ENCODE measurements around the gene ZC3HAV1.
"Not testable (repeated sequence)": the region's sequence is repeated elsewhere in the genome, so short reads cannot be mapped to it uniquely, and the experiment has no call there.

- not testable (repeated sequence) for TF ChIP-seq CTCF (IDR thresholded peaks at IDR 0.05; ENCODE audit: low read length); EZH2 (IDR thresholded peaks at IDR 0.05; ENCODE audit: borderline replicate concordance, low read length)
These were observed 3.3 kb downstream of the ZC3HAV1 start for GRCh38 chr7:139106227-139106626.

Measured in OCI-LY1 (cell line).